ENCODE results near the gene DNAH5.
A peak's percentile ranks its signal among the peaks of the same experiment; 100 is the strongest.

DNAH5 gene

DNA sequence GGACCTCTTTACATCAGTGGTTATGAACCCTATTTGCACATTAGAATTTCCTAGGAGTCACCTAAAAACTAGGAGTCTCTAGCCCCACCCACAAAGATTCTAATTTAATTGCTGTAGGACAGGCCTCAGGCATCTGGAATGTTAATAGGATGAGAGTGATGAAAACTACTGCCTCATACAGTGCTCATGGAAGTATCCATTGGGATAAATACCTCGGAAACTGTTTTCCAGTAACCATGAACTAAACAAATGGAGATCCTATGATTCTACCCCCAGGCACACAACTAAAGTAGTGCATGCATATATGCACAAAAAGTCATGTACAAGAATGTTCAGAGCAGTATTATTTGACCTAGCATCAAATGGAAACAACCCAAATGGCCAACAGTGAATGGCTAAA, 286.3 kb downstream of the DNAH5 start:
- DNase-seq (ENCODE audit: low read depth) = no peak
- H3K4me3 ChIP-seq (ENCODE audit: control insufficient read depth, low read depth, low read length) = no peak overlapping the region
- TF ChIP-seq, protein P1, sequence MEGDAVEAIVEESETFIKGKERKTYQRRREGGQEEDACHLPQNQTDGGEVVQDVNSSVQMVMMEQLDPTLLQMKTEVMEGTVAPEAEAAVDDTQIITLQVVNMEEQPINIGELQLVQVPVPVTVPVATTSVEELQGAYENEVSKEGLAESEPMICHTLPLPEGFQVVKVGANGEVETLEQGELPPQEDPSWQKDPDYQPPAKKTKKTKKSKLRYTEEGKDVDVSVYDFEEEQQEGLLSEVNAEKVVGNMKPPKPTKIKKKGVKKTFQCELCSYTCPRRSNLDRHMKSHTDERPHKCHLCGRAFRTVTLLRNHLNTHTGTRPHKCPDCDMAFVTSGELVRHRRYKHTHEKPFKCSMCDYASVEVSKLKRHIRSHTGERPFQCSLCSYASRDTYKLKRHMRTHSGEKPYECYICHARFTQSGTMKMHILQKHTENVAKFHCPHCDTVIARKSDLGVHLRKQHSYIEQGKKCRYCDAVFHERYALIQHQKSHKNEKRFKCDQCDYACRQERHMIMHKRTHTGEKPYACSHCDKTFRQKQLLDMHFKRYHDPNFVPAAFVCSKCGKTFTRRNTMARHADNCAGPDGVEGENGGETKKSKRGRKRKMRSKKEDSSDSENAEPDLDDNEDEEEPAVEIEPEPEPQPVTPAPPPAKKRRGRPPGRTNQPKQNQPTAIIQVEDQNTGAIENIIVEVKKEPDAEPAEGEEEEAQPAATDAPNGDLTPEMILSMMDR (conservative IDR thresholded peaks at IDR 0.05; ENCODE audit: control insufficient read depth, insufficient read depth, low read depth, low read length) = no peak

DNA sequence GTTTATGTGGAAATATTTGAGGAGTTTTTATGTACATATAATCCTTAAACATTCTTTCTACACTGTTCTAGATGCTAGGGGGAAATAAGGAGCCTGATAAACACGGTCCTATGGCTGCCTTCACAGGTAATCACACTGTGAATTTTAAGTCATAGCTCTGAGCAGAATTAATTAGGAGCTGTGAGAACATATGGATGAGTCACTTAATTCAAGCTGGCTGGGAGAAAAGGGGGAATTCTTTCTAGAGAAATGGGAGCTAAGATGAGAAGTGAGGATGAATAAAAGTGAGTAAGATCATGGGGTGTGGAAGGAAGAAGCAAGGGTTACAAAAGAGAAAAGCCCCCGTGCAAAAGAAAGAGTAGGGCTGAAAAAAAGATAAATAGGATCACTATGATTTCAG, 290.8 kb downstream of the DNAH5 start:
- peak; percentile 7 for DNase-seq (ENCODE audit: low read depth)
- TF ChIP-seq, protein P1 (conservative IDR thresholded peaks at IDR 0.05; ENCODE audit: control insufficient read depth, insufficient read depth, low read depth, low read length) = no peak
- no peak overlapping the region for H3K4me3 ChIP-seq (ENCODE audit: control insufficient read depth, low read depth, low read length)

DNA sequence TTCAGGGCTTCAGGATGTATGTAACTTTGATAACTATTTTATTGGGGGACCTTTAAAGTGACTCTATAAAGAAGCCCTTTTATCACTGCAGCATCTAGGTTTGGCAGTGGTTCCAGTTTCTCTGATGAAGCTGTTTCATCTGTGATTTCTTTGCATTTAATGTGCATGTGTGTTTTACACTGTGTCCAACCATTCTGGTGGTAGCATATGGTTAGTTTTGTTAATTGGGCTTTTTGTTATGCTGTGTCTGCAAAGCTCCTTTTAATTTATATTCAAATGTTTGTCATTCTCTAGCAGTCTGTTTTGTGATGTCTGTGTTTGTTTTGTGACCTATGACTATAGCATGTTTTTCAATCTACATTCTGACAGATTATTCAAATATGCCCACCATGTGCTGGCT, 294.8 kb downstream of the DNAH5 start:
- no peak overlapping the region for H3K4me3 ChIP-seq (ENCODE audit: control insufficient read depth, low read depth, low read length)
- TF ChIP-seq, protein P1 (conservative IDR thresholded peaks at IDR 0.05; ENCODE audit: control insufficient read depth, insufficient read depth, low read depth, low read length) = no peak
- DNase-seq (ENCODE audit: low read depth) = no peak

DNA sequence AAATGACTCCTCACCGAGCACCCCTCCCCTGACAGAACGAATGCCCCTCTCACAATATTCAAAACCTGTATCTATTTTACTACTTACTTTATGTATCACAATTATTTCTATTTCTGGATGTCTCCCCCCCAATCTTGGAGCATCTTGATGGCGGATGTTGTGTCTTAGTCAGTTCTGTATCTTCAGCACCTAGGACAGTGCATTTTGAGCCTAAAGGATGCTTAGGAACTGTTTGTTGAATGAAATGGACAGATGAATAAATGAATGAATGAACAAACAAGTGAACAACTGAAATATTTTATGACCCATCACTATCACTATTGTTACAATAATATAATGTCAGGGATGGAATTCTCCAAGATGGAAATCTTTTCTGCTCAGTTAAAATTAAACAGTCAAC, 295.7 kb downstream of the DNAH5 start:
- TF ChIP-seq, protein P1 (conservative IDR thresholded peaks at IDR 0.05; ENCODE audit: control insufficient read depth, insufficient read depth, low read depth, low read length) = no peak
- no peak for DNase-seq (ENCODE audit: low read depth)
- no peak overlapping the region for H3K4me3 ChIP-seq (ENCODE audit: control insufficient read depth, low read depth, low read length)

DNA sequence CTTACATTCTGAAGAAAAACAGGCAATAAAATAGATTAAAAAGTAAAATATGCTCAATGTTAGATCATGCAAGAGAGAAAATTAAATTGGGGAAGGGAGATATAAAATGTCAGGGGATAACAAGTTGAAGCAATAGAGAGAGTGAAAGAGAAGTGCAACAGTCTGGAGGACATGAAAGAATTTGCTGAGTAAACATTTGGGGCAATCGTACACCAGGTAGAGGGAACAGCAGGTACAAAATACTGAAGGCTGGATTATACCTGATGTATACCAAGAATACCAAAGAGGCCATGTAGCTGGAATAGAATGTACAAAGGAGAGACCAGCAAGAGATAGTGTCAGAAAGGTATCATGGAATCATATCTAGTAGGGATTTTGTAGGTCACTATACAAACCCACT, 300.8 kb downstream of the DNAH5 start:
- DNase-seq (ENCODE audit: low read depth) = no peak
- TF ChIP-seq, protein P1 (conservative IDR thresholded peaks at IDR 0.05; ENCODE audit: control insufficient read depth, insufficient read depth, low read depth, low read length) = no peak
- H3K4me3 ChIP-seq (ENCODE audit: control insufficient read depth, low read depth, low read length) = no peak overlapping the region

DNA sequence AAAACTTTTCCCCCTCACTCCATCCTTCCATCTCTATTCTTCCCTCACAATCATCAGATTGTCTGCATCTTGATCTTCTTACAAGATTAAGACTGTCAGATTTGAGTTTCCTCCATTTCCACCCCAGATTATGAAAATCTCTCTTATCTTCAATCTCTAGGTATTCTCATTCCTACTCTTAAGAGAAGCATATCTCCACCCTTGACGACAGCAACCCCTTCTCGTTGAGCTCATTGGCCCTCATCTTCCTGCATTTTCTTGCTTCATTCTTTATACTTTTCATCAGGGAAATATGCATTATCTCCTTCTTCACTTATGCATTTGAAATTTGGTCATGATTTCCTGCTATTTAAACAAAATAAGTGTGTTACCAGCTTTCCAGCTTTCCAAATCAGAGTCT, 301.3 kb downstream of the DNAH5 start:
- TF ChIP-seq, protein P1 (conservative IDR thresholded peaks at IDR 0.05; ENCODE audit: control insufficient read depth, insufficient read depth, low read depth, low read length) = no peak
- no peak for DNase-seq (ENCODE audit: low read depth)
- H3K4me3 ChIP-seq (ENCODE audit: control insufficient read depth, low read depth, low read length) = no peak overlapping the region

Data from fibroblast of mammary gland (primary cell).